Endothelial cell of umbilical vein (primary cell): ENCODE data around the gene ABTB1. TPM values are rescaled to one million over a fixed set of nuclear protein-coding genes. Genes with fewer than 3 reads are reported as not detected.

Source experiments
- BruUV-seq: library from RNA; stranded (reverse); fragments of 400-500 nt; replicated peaks from 2 replicates; lab custom pipeline; 2021; lab: Mats Ljungman, UMichigan
- CTCF ChIA-PET: fragments of 300-600, 350-600 bp; sonication (Branson Sonifier 250); formaldehyde crosslinking; loops from one replicate; lab custom pipeline; 2021; ENCODE audit warnings: antibody characterized with exemption, inconsistent platforms; lab: Charles Lee
- POLR2A ChIA-PET: fragments of 300-600, 350-600 bp; sonication (Branson Sonifier 250); formaldehyde crosslinking; loops from one replicate; lab custom pipeline; 2021; ENCODE audit warnings: antibody characterized with exemption, inconsistent platforms; lab: Charles Lee
- DNase-seq: peaks from one replicate; pipeline ENCODE4 v3.0.0-alpha.2; 2011; ENCODE audit warnings: low read depth, low spot score
- FAIRE-seq: peaks from 2 replicates; lab custom pipeline; 2011; peaks lifted over from hg19 to GRCh38; lab: Jason Lieb, UNC
- H2AFZ ChIP-seq: 2 replicates; pipeline ENCODE4 v1.6.0; 2012; ENCODE audit warnings: low read depth, low read length, control low read depth, inconsistent platforms
- H3K27ac ChIP-seq: 2 replicates; pipeline ENCODE4 v1.5.1; 2011; ENCODE audit warnings: low read depth, mild to moderate bottlenecking, control low read depth, low read length, moderate library complexity; ENCODE audit not compliant: insufficient read depth
- H3K27me3 ChIP-seq, 2 experiments: 2 replicates each; pipeline versions ENCODE4 v1.6.0 to v1.6.1; 2011; ENCODE audit warnings: low read length in 2 of 2, mixed read lengths in 1 of 2; ENCODE audit not compliant: control insufficient read depth in 2 of 2, insufficient read depth in 2 of 2
- H3K36me3 ChIP-seq, 2 experiments: 2 replicates in 1 of 2; 3 replicates in 1 of 2; pipeline ENCODE4 v1.5.1; 2011; ENCODE audit warnings: low read length in 2 of 2, mild to moderate bottlenecking in 1 of 2, moderate library complexity in 1 of 2; ENCODE audit not compliant: control insufficient read depth in 2 of 2, insufficient read depth in 2 of 2; ENCODE audit errors: extremely low read depth in 1 of 2
- H3K4me1 ChIP-seq: 3 replicates; pipeline ENCODE4 v1.5.1; 2011; ENCODE audit warnings: mild to moderate bottlenecking, low read length; ENCODE audit not compliant: control insufficient read depth, insufficient read depth; ENCODE audit errors: extremely low read depth
- H3K4me2 ChIP-seq: 2 replicates; pipeline ENCODE4 v1.6.1; 2011; ENCODE audit warnings: low read length, control low read depth, mixed read lengths; ENCODE audit not compliant: insufficient read depth
- H3K4me3 ChIP-seq, 3 experiments: fragments of 200-600 bp in 1 of 3; sonication (generic), shearing (Covaris generic) in 1 of 3; replicated peaks in 1 of 3; 2 replicates each; pipeline ENCODE4 v1.5.1; 2011 to 2016; ENCODE audit warnings: control low read depth in 3 of 3, low read length in 3 of 3, mild to moderate bottlenecking in 2 of 3, inconsistent platforms in 1 of 3, low read depth in 1 of 3, moderate library complexity in 1 of 3; ENCODE audit not compliant: insufficient read depth in 1 of 3
- H3K79me2 ChIP-seq: 2 replicates; pipeline ENCODE4 v1.6.0; 2012; ENCODE audit warnings: low read length, inconsistent platforms; ENCODE audit not compliant: control insufficient read depth, insufficient read depth
- H3K9ac ChIP-seq: replicated peaks from 2 replicates; pipeline ENCODE3; 2011; ENCODE audit warnings: low read length, control low read depth; ENCODE audit not compliant: insufficient read depth; ENCODE audit errors: extremely low read depth
- H3K9me1 ChIP-seq: replicated peaks from 3 replicates; pipeline ENCODE4 v1.6.0; 2011; ENCODE audit warnings: mild to moderate bottlenecking, low read length; ENCODE audit not compliant: control insufficient read depth, insufficient read depth; ENCODE audit errors: extremely low read depth
- H3K9me3 ChIP-seq: replicated peaks from 2 replicates; pipeline ENCODE4 v1.5.1; 2012; ENCODE audit warnings: low read length, inconsistent platforms; ENCODE audit not compliant: control insufficient read depth, insufficient read depth
- H4K20me1 ChIP-seq: replicated peaks from 2 replicates; pipeline ENCODE3; 2011; ENCODE audit warnings: mild to moderate bottlenecking, low read length; ENCODE audit not compliant: control insufficient read depth, insufficient read depth; ENCODE audit errors: extremely low read depth
- EZH2 ChIP-seq: IDR thresholded peaks from 2 replicates; pipeline ENCODE4 v1.6.1; 2012; ENCODE audit warnings: borderline replicate concordance, low read depth, mild to moderate bottlenecking, moderate library complexity, low read length, inconsistent platforms; ENCODE audit not compliant: severe bottlenecking
- FOS ChIP-seq: IDR thresholded peaks from 2 replicates; pipeline ENCODE4 v1.6.1; 2011; ENCODE audit warnings: mild to moderate bottlenecking, low read length, moderate library complexity, borderline replicate concordance; ENCODE audit not compliant: insufficient read depth
- GATA2 ChIP-seq: IDR thresholded peaks from 2 replicates; pipeline ENCODE4 v1.7.0; 2011; ENCODE audit warnings: low read depth, mild to moderate bottlenecking, moderate library complexity, mixed read lengths, low read length; ENCODE audit not compliant: insufficient read length, insufficient read depth
- JUN ChIP-seq: IDR thresholded peaks from 2 replicates; pipeline ENCODE4 v1.6.1; 2011; ENCODE audit warnings: borderline replicate concordance, low read depth; ENCODE audit not compliant: insufficient read length, insufficient read depth
- MYC ChIP-seq: IDR thresholded peaks from one replicate; pipeline ENCODE4 v1.6.1; 2011; ENCODE audit warnings: mild to moderate bottlenecking, low read depth, low read length
- POLR2A ChIP-seq: IDR thresholded peaks from 2 replicates; pipeline ENCODE4 v1.6.1; 2012; ENCODE audit warnings: low read depth, mild to moderate bottlenecking, control low read depth, low read length
- POLR2AphosphoS5 ChIP-seq: IDR thresholded peaks from 2 replicates; pipeline ENCODE4 v1.6.1; 2012; ENCODE audit warnings: low read depth, mild to moderate bottlenecking, control low read depth, low read length, moderate library complexity; ENCODE audit not compliant: insufficient read depth
- dilution Hi-C: fragments of 300-500 bp; cut with MboI; formaldehyde crosslinking; loops from one replicate; pipeline ENCODE4 v1.15.0; 2019; ENCODE audit warnings: low sequenced_read_pairs; ENCODE audit not compliant: extremely low pct_ligation_motif_present
- intact Hi-C: fragments of 100-400 bp; cut with micrococcal nuclease; formaldehyde crosslinking; loops from one replicate; pipeline ENCODE4 v1.10.0; 2022
- polyA plus RNA-seq, 4 experiments: library from polyadenylated mRNA; depleted of rRNA in 3 of 4; stranded (reverse) in 3 of 4; unstranded in 1 of 4; fragments of >200 nt; gene quantifications; 2 replicates each; pipeline versions ENCODE4 v1.2.1 to v1.2.3, GENCODE V29; 2011 to 2012; ENCODE audit warnings: missing spikeins in 1 of 4
- total RNA-seq: library from RNA; stranded (reverse); gene quantifications from 2 replicates; pipeline ENCODE4 v1.2.3, GENCODE V29; 2021
- TF ChIP-seq, protein P1 (sequence below): IDR thresholded peaks from 2 replicates; pipeline ENCODE4 v1.6.1; 2011; ENCODE audit not compliant: insufficient read depth, insufficient read length
- TF ChIP-seq, protein P2 (sequence below), 2 donors: IDR thresholded peaks; 1 replicate in 1 of 2; 2 replicates in 1 of 2; pipeline ENCODE4 v1.5.1; 2011; ENCODE audit warnings: low read length in 2 of 2, mild to moderate bottlenecking in 2 of 2, moderate library complexity in 2 of 2, control low read depth in 1 of 2, inconsistent platforms in 1 of 2, low read depth in 1 of 2; ENCODE audit not compliant: insufficient read depth in 1 of 2; ENCODE audit errors: extremely low read depth in 1 of 2

The ABTB1 gene
- total and polyA plus RNA-seq, 2 donors (not counting 3 experiments of a cell fraction or from before 2014, with no cell fraction given) = 15.2 to 25.1 TPM

DNA sequence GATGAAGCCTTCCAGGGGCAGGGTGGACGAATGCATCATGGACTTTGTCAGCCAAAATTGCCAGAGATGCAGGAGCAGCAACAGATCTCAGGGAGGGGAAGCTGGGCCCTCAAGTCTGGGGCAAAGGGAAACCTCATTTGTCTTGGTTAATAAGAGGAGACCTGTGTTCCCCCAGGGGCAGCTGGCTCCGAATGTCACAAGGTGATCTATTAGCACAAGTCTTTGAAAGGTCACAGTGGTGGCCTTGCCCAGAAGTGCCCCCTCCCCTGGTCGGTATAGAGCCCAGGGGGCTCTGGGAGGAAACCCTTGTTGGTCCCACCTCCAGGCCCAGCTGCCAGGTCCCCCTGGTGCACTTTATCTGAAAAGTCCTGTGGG is 46.2 kb downstream of the ABTB1 start:
- H4K20me1 ChIP-seq = no peaks in the 10 kb centered on the region
- dilution Hi-C loops (no loop called here), intact Hi-C loops (no loop called here)
- no peak overlapping the region for H3K4me3 ChIP-seq
- H3K27me3 ChIP-seq = no peaks in the 10 kb centered on the region
- TF ChIP-seq, protein P1, sequence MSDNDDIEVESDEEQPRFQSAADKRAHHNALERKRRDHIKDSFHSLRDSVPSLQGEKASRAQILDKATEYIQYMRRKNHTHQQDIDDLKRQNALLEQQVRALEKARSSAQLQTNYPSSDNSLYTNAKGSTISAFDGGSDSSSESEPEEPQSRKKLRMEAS = no peak
- TF ChIP-seq POLR2AphosphoS5 (no peak), MYC (no peak), GATA2 (no peak), FOS (no peak), JUN (no peak), POLR2A (no peak), EZH2 (no peak)
- TF ChIP-seq, protein P2, sequence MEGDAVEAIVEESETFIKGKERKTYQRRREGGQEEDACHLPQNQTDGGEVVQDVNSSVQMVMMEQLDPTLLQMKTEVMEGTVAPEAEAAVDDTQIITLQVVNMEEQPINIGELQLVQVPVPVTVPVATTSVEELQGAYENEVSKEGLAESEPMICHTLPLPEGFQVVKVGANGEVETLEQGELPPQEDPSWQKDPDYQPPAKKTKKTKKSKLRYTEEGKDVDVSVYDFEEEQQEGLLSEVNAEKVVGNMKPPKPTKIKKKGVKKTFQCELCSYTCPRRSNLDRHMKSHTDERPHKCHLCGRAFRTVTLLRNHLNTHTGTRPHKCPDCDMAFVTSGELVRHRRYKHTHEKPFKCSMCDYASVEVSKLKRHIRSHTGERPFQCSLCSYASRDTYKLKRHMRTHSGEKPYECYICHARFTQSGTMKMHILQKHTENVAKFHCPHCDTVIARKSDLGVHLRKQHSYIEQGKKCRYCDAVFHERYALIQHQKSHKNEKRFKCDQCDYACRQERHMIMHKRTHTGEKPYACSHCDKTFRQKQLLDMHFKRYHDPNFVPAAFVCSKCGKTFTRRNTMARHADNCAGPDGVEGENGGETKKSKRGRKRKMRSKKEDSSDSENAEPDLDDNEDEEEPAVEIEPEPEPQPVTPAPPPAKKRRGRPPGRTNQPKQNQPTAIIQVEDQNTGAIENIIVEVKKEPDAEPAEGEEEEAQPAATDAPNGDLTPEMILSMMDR (IDR thresholded peaks at IDR 0.05; ENCODE audit: extremely low read depth in 1 of 2, insufficient read depth in 1 of 2, low read depth in 1 of 2, low read length in 2 of 2) = no peak
- H3K36me3 ChIP-seq = peaks cover 0 to 3% of the 10 kb centered on the region in 2 experiments
- H3K9ac ChIP-seq = no peak overlapping the region
- peaks cover 10% of the 10 kb centered on the region for H3K4me1 ChIP-seq
- FAIRE-seq (no peak), DNase-seq (no peak)
- H3K79me2 ChIP-seq = no peaks in the 10 kb centered on the region
- ChIA-PET POLR2A (no interaction called here), CTCF (interaction anchor here (1.4 kb wide), 1 partner anchor 8 kb away, joined by 3 read pairs; no protein-coding TSS in a partner anchor)
- no peak overlapping the region for H3K27ac ChIP-seq
- no peaks in the 10 kb centered on the region for H3K9me3 ChIP-seq
- no peaks in the 10 kb centered on the region for H3K9me1 ChIP-seq
- no TSS peak for BruUV-seq
- no peak overlapping the region for H3K4me2 ChIP-seq
- H2AFZ ChIP-seq = no peak overlapping the region
